ENCODE results near the gene HAS3. TPM values are rescaled to one million over a fixed set of nuclear protein-coding genes. Genes with fewer than 3 reads are reported as not detected.
"Not testable (repeated sequence)": the region's sequence is repeated elsewhere in the genome, so short reads cannot be mapped to it uniquely, and the experiment has no call there.

Gene HAS3
- total RNA-seq, 1 donor from 2014 or later: 0.67 TPM

GRCh38 chr16:69114346-69114975, 9.0 kb downstream of the HAS3 start:
- ATAC-seq (no peak), DNase-seq (no peak)
- intact Hi-C loops (cut with micrococcal nuclease): no loop called here

GRCh38 chr16:69114976-69115355, 9.5 kb downstream of the HAS3 start:
- ATAC-seq (no peak), DNase-seq (no peak)
- intact Hi-C loops (cut with micrococcal nuclease): loop anchor here (5.0 kb wide), 1 partner anchor 213 kb away; no protein-coding TSS in a partner anchor

GRCh38 chr16:69115361-69115760, 9.9 kb downstream of the HAS3 start:
- no peak for ATAC-seq
- DNase-seq: no peak
- intact Hi-C loops (cut with micrococcal nuclease): loop anchor here (5.0 kb wide), 1 partner anchor 213 kb away; no protein-coding TSS in a partner anchor

- no peak for DNase-seq
- no peak for ATAC-seq
- intact Hi-C loops (cut with micrococcal nuclease): loop anchor here (5.0 kb wide), 1 partner anchor 214 kb away; no protein-coding TSS in a partner anchor
Observed at GRCh38 chr16:69115837-69116236, 10.4 kb downstream of the HAS3 start.

- intact Hi-C loops (cut with micrococcal nuclease): loop anchor here (5.0 kb wide), 1 partner anchor 214 kb away; no protein-coding TSS in a partner anchor
- no peak for ATAC-seq
- DNase-seq: no peak
Observed at GRCh38 chr16:69116256-69116875, 10.9 kb downstream of the HAS3 start.

GRCh38 chr16:69116906-69117305, 11.5 kb downstream of the HAS3 start:
- ATAC-seq: no peak
- no peak for DNase-seq
- intact Hi-C loops (cut with micrococcal nuclease): loop anchor here (5.0 kb wide), 1 partner anchor 215 kb away; no protein-coding TSS in a partner anchor

GRCh38 chr16:69118468-69118867, 13.0 kb downstream of the HAS3 start:
- intact Hi-C loops (cut with micrococcal nuclease): loop anchor here (5.0 kb wide), 1 partner anchor 216 kb away; no protein-coding TSS in a partner anchor

GRCh38 chr16:69118994-69119393, 13.5 kb downstream of the HAS3 start:
- intact Hi-C loops (cut with micrococcal nuclease): loop anchor here (5.0 kb wide), 1 partner anchor 217 kb away; no protein-coding TSS in a partner anchor
- no peak for DNase-seq
- ATAC-seq: no peak

More at GRCh38 chr16:69118468-69118867, 13.0 kb downstream of the HAS3 start:
- ATAC-seq (no peak), DNase-seq (no peak)

GRCh38 chr16:69119536-69119935, 14.1 kb downstream of the HAS3 start:
- intact Hi-C loops (cut with micrococcal nuclease): loop anchor here (5.0 kb wide), 1 partner anchor 217 kb away; no protein-coding TSS in a partner anchor
- DNase-seq: no peak

GRCh38 chr16:69120096-69120664, 14.7 kb downstream of the HAS3 start:
- intact Hi-C loops (cut with micrococcal nuclease): no loop called here
- DNase-seq (no peak), ATAC-seq (no peak)

More at GRCh38 chr16:69119536-69119935, 14.1 kb downstream of the HAS3 start:
- no peak for ATAC-seq

- DNase-seq (no peak), ATAC-seq (peak; percentile 47)
Observed at GRCh38 chr16:69123910-69124309, 18.5 kb downstream of the HAS3 start.

GRCh38 chr16:69124406-69124805, 19.0 kb downstream of the HAS3 start:
- intact Hi-C loops (cut with micrococcal nuclease); DNase-seq; ATAC-seq: not testable (repeated sequence)

More at GRCh38 chr16:69123910-69124309, 18.5 kb downstream of the HAS3 start:
- intact Hi-C loops (cut with micrococcal nuclease): no loop called here

- intact Hi-C loops (cut with micrococcal nuclease); ATAC-seq: not testable (repeated sequence)
Observed at GRCh38 chr16:69124961-69125360, 19.5 kb downstream of the HAS3 start.

GRCh38 chr16:69126221-69126620, 20.8 kb downstream of the HAS3 start:
- ATAC-seq (no peak), DNase-seq (no peak)
- intact Hi-C loops (cut with micrococcal nuclease): no loop called here

More at GRCh38 chr16:69124961-69125360, 19.5 kb downstream of the HAS3 start:
- not testable (repeated sequence) for DNase-seq

- intact Hi-C loops (cut with micrococcal nuclease); DNase-seq; ATAC-seq: not testable (repeated sequence)
Observed at GRCh38 chr16:69126801-69127200, 21.3 kb downstream of the HAS3 start.

- ATAC-seq: no peak
- intact Hi-C loops (cut with micrococcal nuclease): no loop called here
- no peak for DNase-seq
Observed at GRCh38 chr16:69127966-69128510, 22.6 kb downstream of the HAS3 start.

GRCh38 chr16:69130461-69130860, 25.0 kb downstream of the HAS3 start:
- DNase-seq: no peak
- intact Hi-C loops (cut with micrococcal nuclease): no loop called here
- no peak for ATAC-seq

- peak; percentile 9 for ATAC-seq
- intact Hi-C loops (cut with micrococcal nuclease): no loop called here
- DNase-seq: no peak
Observed at GRCh38 chr16:69131167-69131838, 25.9 kb downstream of the HAS3 start.

- DNase-seq (peak; percentile 83), ATAC-seq (peak; percentile 81)
- intact Hi-C loops (cut with micrococcal nuclease): no loop called here
Observed at GRCh38 chr16:69131839-69132423, 26.5 kb downstream of the HAS3 start.
